ENCODE data around the gene PAX6. TPM values are rescaled to one million over a fixed set of nuclear protein-coding genes. Genes with fewer than 3 reads are reported as not detected.

PAX6 gene
- total and polyA plus RNA-seq, 2 of the 13 experiments (the other 11 are each of a cell fraction or from before 2014, with no cell fraction given), result 0.15 to 1.1 TPM

- FAIRE-seq (no peak), DNase-seq (ENCODE audit: low spot score) (no peak), ATAC-seq (no peak)
- no peak overlapping the region for H3K4me3 ChIP-seq (replicated peaks in 1 of 3; ENCODE audit: insufficient read depth in 1 of 3, low read depth in 2 of 3, low read length in 3 of 3)
- no peaks in the 10 kb centered on the region for H3K9me3 ChIP-seq (ENCODE audit: low read length)
- peaks cover 22 to 89% of the 10 kb centered on the region in 2 experiments for H3K27me3 ChIP-seq (ENCODE audit: control insufficient read depth in 1 of 2, insufficient read depth in 2 of 2, low read length in 2 of 2)
- peaks cover 34% of the 10 kb centered on the region for H3K4me1 ChIP-seq (ENCODE audit: insufficient read depth, low read length)
- no TSS peak for BruUV-seq (replicated peaks)
- CTCF ChIA-PET (ENCODE audit: low intra/inter-chr PET ratio, low total read pairs), result no interaction called here
- in situ Hi-C loops (cut with HindIII; ENCODE audit: extremely low pct_ligation_motif_present, low pct_unique_long_range_greater_than_20kb), result no loop called here
- POLR2A ChIA-PET, result no interaction called here
- TF ChIP-seq CREB1 (IDR thresholded peaks at IDR 0.05), result peak; percentile 88
- no peak for TF ChIP-seq CREB1 (CRISPR knock-in tag; IDR thresholded peaks at IDR 0.05)
- no peak for TF ChIP-seq NFRKB (IDR thresholded peaks at IDR 0.05)
- no peak overlapping the region for H2AFZ ChIP-seq (ENCODE audit: low read length)
- no peak overlapping the region for H3K27ac ChIP-seq (ENCODE audit: extremely low read length, insufficient read depth, low read length)
- 37% methylated on average over 34 of the region's 58 CpGs for WGBS (ENCODE audit: low lambda C conversion rate)
- no peak overlapping the region for H3K4me2 ChIP-seq (ENCODE audit: low read depth, low read length)
- no peaks in the 10 kb centered on the region for H3K36me3 ChIP-seq (replicated peaks in 1 of 2; ENCODE audit: control insufficient read depth in 1 of 2, insufficient read depth in 2 of 2, low read length in 2 of 2)
- no peak overlapping the region for H3K9ac ChIP-seq (ENCODE audit: insufficient read depth, low read depth, low read length)
- no peaks in the 10 kb centered on the region for H3K79me2 ChIP-seq (ENCODE audit: insufficient read depth, low read length)
- intact Hi-C loops (cut with micrococcal nuclease; ENCODE audit: unreplicated experiment), result loop anchor here (10.0 kb wide), 1 partner anchor 313 kb away; the partner anchor contains the start of genes ELP4 and IMMP1L
- H4K20me1 ChIP-seq (ENCODE audit: insufficient read depth, low read length), result peaks cover 4% of the 10 kb centered on the region; the same call in 1 of the 2 replicates
Measured at GRCh38 chr11:31817621-31818424, 6.7 kb upstream of the PAX6 start.

- Histone ChIP-seq H3K79me2 (ENCODE audit: insufficient read depth, low read length) (no peaks in the 10 kb centered on the region), H3K27ac (ENCODE audit: extremely low read length, insufficient read depth, low read length) (no peak overlapping the region), H3K9me3 (ENCODE audit: low read length) (no peaks in the 10 kb centered on the region), H2AFZ (ENCODE audit: low read length) (no peak overlapping the region), H3K4me3 (replicated peaks in 1 of 3; ENCODE audit: insufficient read depth in 1 of 3, low read depth in 2 of 3, low read length in 3 of 3) (peak overlapping the region in 1 of 3 experiments; percentile 13; a peak in 1 of 6 replicates), H3K36me3 (replicated peaks in 1 of 2; ENCODE audit: control insufficient read depth in 1 of 2, insufficient read depth in 2 of 2, low read length in 2 of 2) (no peaks in the 10 kb centered on the region), H3K4me1 (ENCODE audit: insufficient read depth, low read length) (peaks cover 41% of the 10 kb centered on the region), H3K27me3 (ENCODE audit: control insufficient read depth in 1 of 2, insufficient read depth in 2 of 2, low read length in 2 of 2) (peaks cover 28 to 89% of the 10 kb centered on the region in 2 experiments), H3K9ac (ENCODE audit: insufficient read depth, low read depth, low read length) (no peak overlapping the region), H4K20me1 (ENCODE audit: insufficient read depth, low read length) (peaks cover 4% of the 10 kb centered on the region; the same call in 1 of the 2 replicates), H3K4me2 (ENCODE audit: low read depth, low read length) (peak overlapping the region; percentile 38)
- ATAC-seq (peak; percentile 6; the same call in 1 of the 3 replicates), DNase-seq (ENCODE audit: low spot score) (no peak), FAIRE-seq (no peak)
- 1% methylated on average over 14 of the region's 48 CpGs for WGBS (ENCODE audit: low lambda C conversion rate)
- intact Hi-C loops (cut with micrococcal nuclease; ENCODE audit: unreplicated experiment), result loop anchor here (10.0 kb wide), 1 partner anchor 312 kb away; the partner anchor contains the start of genes ELP4 and IMMP1L
- POLR2A ChIA-PET, result no interaction called here
- in situ Hi-C loops (cut with HindIII; ENCODE audit: extremely low pct_ligation_motif_present, low pct_unique_long_range_greater_than_20kb), result no loop called here
- no TSS peak for BruUV-seq (replicated peaks)
- CTCF ChIA-PET (ENCODE audit: low intra/inter-chr PET ratio, low total read pairs), result no interaction called here
- TF ChIP-seq MTF2 (CRISPR knock-in tag; IDR thresholded peaks at IDR 0.05; ENCODE audit: borderline replicate concordance), result peak; percentile 17; the same call in 1 of the 2 replicates
- no peak for TF ChIP-seq MAFF (IDR thresholded peaks at IDR 0.05; ENCODE audit: low read depth, low read length)
- no peak for TF ChIP-seq ZFAT (CRISPR knock-in tag; conservative IDR thresholded peaks at IDR 0.05)
- TF ChIP-seq DBP (CRISPR knock-in tag; IDR thresholded peaks at IDR 0.05; ENCODE audit: not compliant biosample characterization), result no peak
- TF ChIP-seq HNRNPLL (IDR thresholded peaks at IDR 0.05; ENCODE audit: low read depth, low read length, poor library complexity, severe bottlenecking), result peak; percentile 66
- TF ChIP-seq EZH2 (conservative IDR thresholded peaks at IDR 0.05; ENCODE audit: low read depth, low read length), result peak; percentile 99
- no peak for TF ChIP-seq ZNF792 (CRISPR knock-in tag; IDR thresholded peaks at IDR 0.05)
- no peak for TF ChIP-seq ZSCAN9 (CRISPR knock-in tag; IDR thresholded peaks at IDR 0.05; ENCODE audit: borderline replicate concordance)
- TF ChIP-seq ZNF367 (CRISPR knock-in tag; IDR thresholded peaks at IDR 0.05; ENCODE audit: borderline replicate concordance), result no peak
- TF ChIP-seq PREB (CRISPR knock-in tag; IDR thresholded peaks at IDR 0.05), result no peak
- no peak for TF ChIP-seq ZNF331 (CRISPR knock-in tag; IDR thresholded peaks at IDR 0.05)
- TF ChIP-seq ZBTB21 (CRISPR knock-in tag; IDR thresholded peaks at IDR 0.05), result no peak
- TF ChIP-seq FIP1L1 (IDR thresholded peaks at IDR 0.05; ENCODE audit: borderline replicate concordance, insufficient read depth, low read depth, low read length), result no peak
- no peak for TF ChIP-seq HMGA1 (CRISPR knock-in tag; conservative IDR thresholded peaks at IDR 0.05)
- no peak for TF ChIP-seq ZNF160 (CRISPR knock-in tag; IDR thresholded peaks at IDR 0.05)
Measured at GRCh38 chr11:31817054-31817620, 6.0 kb upstream of the PAX6 start.
